BE2C (cell line): ENCODE measurements around the gene CCDC127.

Experiments used
- DNase-seq: peaks from one replicate; pipeline ENCODE4 v3.0.0-alpha.2; 2020
- H3K27me3 ChIP-seq: fragments of 250-450 bp; sonication (Bioruptor Pico); 2 replicates; pipeline ENCODE4 v1.5.1; 2020; ENCODE audit warnings: mild to moderate bottlenecking
- H3K36me3 ChIP-seq: fragments of 250-450 bp; sonication (Bioruptor Pico); 2 replicates; pipeline ENCODE4 v1.5.1; 2020; ENCODE audit warnings: mild to moderate bottlenecking
- H3K4me1 ChIP-seq: fragments of 250-450 bp; sonication (Bioruptor Pico); 2 replicates; pipeline ENCODE4 v1.5.1; 2020
- H3K4me3 ChIP-seq: 2 replicates; pipeline ENCODE4 v1.5.1; 2011; ENCODE audit warnings: low read depth, low read length
- H3K9me3 ChIP-seq: fragments of 250-450 bp; sonication (Bioruptor Pico); 2 replicates; pipeline ENCODE4 v1.5.1; 2020
- CTCF ChIP-seq: IDR thresholded peaks from 2 replicates; pipeline ENCODE4 v1.5.1; 2012; ENCODE audit warnings: mild to moderate bottlenecking, low read depth, low read length

The CCDC127 gene

GRCh38 chr5:185095-186070, 32.6 kb downstream of the CCDC127 start:
- TF ChIP-seq CTCF = no peak
- no peaks in the 10 kb centered on the region for H3K4me1 ChIP-seq
- H3K27me3 ChIP-seq = no peaks in the 10 kb centered on the region

DNA sequence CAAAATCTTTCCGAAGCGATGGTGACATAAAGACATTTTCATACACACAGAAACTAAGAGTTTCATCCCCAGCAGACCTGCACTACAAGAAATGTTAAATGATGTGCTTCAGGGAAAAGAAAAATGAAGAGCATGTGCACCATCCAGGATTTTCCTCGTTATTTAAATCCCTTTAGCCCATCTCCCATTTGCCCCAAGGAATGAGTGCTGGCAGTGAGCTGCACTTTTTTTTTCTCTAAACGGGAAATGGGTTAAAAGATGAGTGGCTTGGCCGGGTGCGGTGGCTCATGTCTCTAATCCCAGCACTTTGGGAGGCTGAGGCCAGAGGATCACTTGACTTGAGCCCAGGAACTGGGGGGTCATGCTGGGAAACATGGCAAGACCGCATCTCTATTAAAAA, 33.5 kb downstream of the CCDC127 start:
- Histone ChIP-seq H3K27me3 (no peaks in the 10 kb centered on the region), H3K4me1 (no peaks in the 10 kb centered on the region), H3K36me3 (no peaks in the 10 kb centered on the region), H3K4me3 (no peak overlapping the region), H3K9me3 (no peaks in the 10 kb centered on the region)
- DNase-seq = no peak
- no peak for TF ChIP-seq CTCF

More at GRCh38 chr5:185095-186070, 32.6 kb downstream of the CCDC127 start:
- H3K4me3 ChIP-seq = no peak overlapping the region
- DNase-seq = no peak
- H3K9me3 ChIP-seq = no peaks in the 10 kb centered on the region
- H3K36me3 ChIP-seq = no peaks in the 10 kb centered on the region

DNA sequence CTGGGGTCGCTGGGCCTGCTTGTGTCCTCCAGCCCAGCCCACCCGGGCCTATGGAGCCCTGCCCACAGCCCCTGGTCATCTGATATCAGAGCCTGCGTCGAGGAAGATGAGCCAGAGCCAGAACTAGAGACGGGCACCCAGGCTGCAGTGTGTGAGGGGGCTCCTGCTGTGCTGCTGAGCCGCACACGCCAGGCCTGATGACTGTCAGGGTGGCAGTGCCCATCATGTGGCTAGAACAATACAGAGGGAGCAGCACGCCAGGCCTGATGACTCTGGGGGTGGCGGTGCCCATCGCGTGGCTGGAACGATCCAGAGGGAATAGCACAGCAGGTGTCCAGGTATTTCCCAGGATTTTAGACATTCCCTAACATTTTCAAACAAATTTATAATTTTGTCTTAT, 35.8 kb downstream of the CCDC127 start:
- Histone ChIP-seq H3K36me3 (no peaks in the 10 kb centered on the region), H3K4me3 (no peak overlapping the region), H3K27me3 (no peaks in the 10 kb centered on the region; the same call in 1 of the 2 replicates), H3K9me3 (no peaks in the 10 kb centered on the region), H3K4me1 (no peaks in the 10 kb centered on the region)
- DNase-seq = no peak
- TF ChIP-seq CTCF = no peak

DNA sequence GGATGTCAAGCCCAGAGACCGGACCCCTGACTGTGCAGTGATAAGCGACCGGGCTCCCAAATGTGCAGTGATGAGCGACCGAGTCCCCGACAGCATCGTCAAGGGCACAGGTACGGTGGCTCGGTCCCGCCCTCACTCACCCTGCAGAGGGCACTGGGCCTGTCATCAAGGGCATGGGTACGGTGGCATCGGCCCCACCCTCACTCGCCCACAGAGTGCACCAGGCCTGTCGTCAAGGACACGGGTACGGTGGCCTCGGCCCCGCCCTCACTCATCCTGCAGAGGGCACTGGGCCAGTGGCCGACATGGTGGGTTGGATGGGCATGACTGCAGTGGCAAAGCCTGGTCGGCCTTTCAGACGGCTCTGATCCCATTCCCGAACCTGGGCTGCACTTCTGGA, 36.4 kb downstream of the CCDC127 start:
- Histone ChIP-seq H3K4me3 (no peak overlapping the region), H3K9me3 (no peaks in the 10 kb centered on the region), H3K36me3 (no peaks in the 10 kb centered on the region), H3K27me3 (no peaks in the 10 kb centered on the region; the same call in 1 of the 2 replicates), H3K4me1 (no peaks in the 10 kb centered on the region)
- DNase-seq = no peak
- TF ChIP-seq CTCF = no peak

GRCh38 chr5:181160-181559, 36.8 kb downstream of the CCDC127 start:
- no peak for TF ChIP-seq CTCF
- H3K9me3 ChIP-seq = no peaks in the 10 kb centered on the region
- no peaks in the 10 kb centered on the region; the same call in 1 of the 2 replicates for H3K27me3 ChIP-seq
- no peaks in the 10 kb centered on the region for H3K4me1 ChIP-seq
- no peak overlapping the region for H3K4me3 ChIP-seq
- H3K36me3 ChIP-seq = no peaks in the 10 kb centered on the region
- DNase-seq = no peak
